Endothelial cell of umbilical vein (primary cell): ENCODE measurements around the gene DAGLB. TPM values are rescaled to one million over a fixed set of nuclear protein-coding genes. Genes with fewer than 3 reads are reported as not detected.

ENCODE experiments used
- BruUV-seq: library from RNA; stranded (reverse); fragments of 400-500 nt; replicated peaks from 2 replicates; lab custom pipeline; 2021; lab: Mats Ljungman, UMichigan
- CTCF ChIA-PET: fragments of 300-600, 350-600 bp; sonication (Branson Sonifier 250); formaldehyde crosslinking; loops from one replicate; lab custom pipeline; 2021; ENCODE audit warnings: antibody characterized with exemption, inconsistent platforms; lab: Charles Lee
- POLR2A ChIA-PET: fragments of 300-600, 350-600 bp; sonication (Branson Sonifier 250); formaldehyde crosslinking; loops from one replicate; lab custom pipeline; 2021; ENCODE audit warnings: antibody characterized with exemption, inconsistent platforms; lab: Charles Lee
- DNase-seq: peaks from one replicate; pipeline ENCODE4 v3.0.0-alpha.2; 2011; ENCODE audit warnings: low read depth, low spot score
- FAIRE-seq: peaks from 2 replicates; lab custom pipeline; 2011; peaks lifted over from hg19 to GRCh38; lab: Jason Lieb, UNC
- H2AFZ ChIP-seq: 2 replicates; pipeline ENCODE4 v1.6.0; 2012; ENCODE audit warnings: low read depth, low read length, control low read depth, inconsistent platforms
- H3K27ac ChIP-seq: 2 replicates; pipeline ENCODE4 v1.5.1; 2011; ENCODE audit warnings: low read depth, mild to moderate bottlenecking, control low read depth, low read length, moderate library complexity; ENCODE audit not compliant: insufficient read depth
- H3K27me3 ChIP-seq, 2 experiments: 2 replicates each; pipeline versions ENCODE4 v1.6.0 to v1.6.1; 2011; ENCODE audit warnings: low read length in 2 of 2, mixed read lengths in 1 of 2; ENCODE audit not compliant: control insufficient read depth in 2 of 2, insufficient read depth in 2 of 2
- H3K36me3 ChIP-seq, 2 experiments: 2 replicates in 1 of 2; 3 replicates in 1 of 2; pipeline ENCODE4 v1.5.1; 2011; ENCODE audit warnings: low read length in 2 of 2, mild to moderate bottlenecking in 1 of 2, moderate library complexity in 1 of 2; ENCODE audit not compliant: control insufficient read depth in 2 of 2, insufficient read depth in 2 of 2; ENCODE audit errors: extremely low read depth in 1 of 2
- H3K4me1 ChIP-seq: 3 replicates; pipeline ENCODE4 v1.5.1; 2011; ENCODE audit warnings: mild to moderate bottlenecking, low read length; ENCODE audit not compliant: control insufficient read depth, insufficient read depth; ENCODE audit errors: extremely low read depth
- H3K4me2 ChIP-seq: 2 replicates; pipeline ENCODE4 v1.6.1; 2011; ENCODE audit warnings: low read length, control low read depth, mixed read lengths; ENCODE audit not compliant: insufficient read depth
- H3K4me3 ChIP-seq, 3 experiments: fragments of 200-600 bp in 1 of 3; sonication (generic), shearing (Covaris generic) in 1 of 3; replicated peaks in 1 of 3; 2 replicates each; pipeline ENCODE4 v1.5.1; 2011 to 2016; ENCODE audit warnings: control low read depth in 3 of 3, low read length in 3 of 3, mild to moderate bottlenecking in 2 of 3, inconsistent platforms in 1 of 3, low read depth in 1 of 3, moderate library complexity in 1 of 3; ENCODE audit not compliant: insufficient read depth in 1 of 3
- H3K79me2 ChIP-seq: 2 replicates; pipeline ENCODE4 v1.6.0; 2012; ENCODE audit warnings: low read length, inconsistent platforms; ENCODE audit not compliant: control insufficient read depth, insufficient read depth
- H3K9ac ChIP-seq: replicated peaks from 2 replicates; pipeline ENCODE3; 2011; ENCODE audit warnings: low read length, control low read depth; ENCODE audit not compliant: insufficient read depth; ENCODE audit errors: extremely low read depth
- H3K9me1 ChIP-seq: replicated peaks from 3 replicates; pipeline ENCODE4 v1.6.0; 2011; ENCODE audit warnings: mild to moderate bottlenecking, low read length; ENCODE audit not compliant: control insufficient read depth, insufficient read depth; ENCODE audit errors: extremely low read depth
- H3K9me3 ChIP-seq: replicated peaks from 2 replicates; pipeline ENCODE4 v1.5.1; 2012; ENCODE audit warnings: low read length, inconsistent platforms; ENCODE audit not compliant: control insufficient read depth, insufficient read depth
- H4K20me1 ChIP-seq: replicated peaks from 2 replicates; pipeline ENCODE3; 2011; ENCODE audit warnings: mild to moderate bottlenecking, low read length; ENCODE audit not compliant: control insufficient read depth, insufficient read depth; ENCODE audit errors: extremely low read depth
- FOS ChIP-seq: IDR thresholded peaks from 2 replicates; pipeline ENCODE4 v1.6.1; 2011; ENCODE audit warnings: mild to moderate bottlenecking, low read length, moderate library complexity, borderline replicate concordance; ENCODE audit not compliant: insufficient read depth
- GATA2 ChIP-seq: IDR thresholded peaks from 2 replicates; pipeline ENCODE4 v1.7.0; 2011; ENCODE audit warnings: low read depth, mild to moderate bottlenecking, moderate library complexity, mixed read lengths, low read length; ENCODE audit not compliant: insufficient read length, insufficient read depth
- JUN ChIP-seq: IDR thresholded peaks from 2 replicates; pipeline ENCODE4 v1.6.1; 2011; ENCODE audit warnings: borderline replicate concordance, low read depth; ENCODE audit not compliant: insufficient read length, insufficient read depth
- POLR2AphosphoS5 ChIP-seq: IDR thresholded peaks from 2 replicates; pipeline ENCODE4 v1.6.1; 2012; ENCODE audit warnings: low read depth, mild to moderate bottlenecking, control low read depth, low read length, moderate library complexity; ENCODE audit not compliant: insufficient read depth
- dilution Hi-C: fragments of 300-500 bp; cut with MboI; formaldehyde crosslinking; loops from one replicate; pipeline ENCODE4 v1.15.0; 2019; ENCODE audit warnings: low sequenced_read_pairs; ENCODE audit not compliant: extremely low pct_ligation_motif_present
- intact Hi-C: fragments of 100-400 bp; cut with micrococcal nuclease; formaldehyde crosslinking; loops from one replicate; pipeline ENCODE4 v1.10.0; 2022
- polyA plus RNA-seq, 4 experiments: library from polyadenylated mRNA; depleted of rRNA in 3 of 4; stranded (reverse) in 3 of 4; unstranded in 1 of 4; fragments of >200 nt; gene quantifications; 2 replicates each; pipeline versions ENCODE4 v1.2.1 to v1.2.3, GENCODE V29; 2011 to 2012; ENCODE audit warnings: missing spikeins in 1 of 4
- total RNA-seq: library from RNA; stranded (reverse); gene quantifications from 2 replicates; pipeline ENCODE4 v1.2.3, GENCODE V29; 2021
- TF ChIP-seq, protein P1 (sequence below), 2 donors: IDR thresholded peaks; 1 replicate in 1 of 2; 2 replicates in 1 of 2; pipeline ENCODE4 v1.5.1; 2011; ENCODE audit warnings: low read length in 2 of 2, mild to moderate bottlenecking in 2 of 2, moderate library complexity in 2 of 2, control low read depth in 1 of 2, inconsistent platforms in 1 of 2, low read depth in 1 of 2; ENCODE audit not compliant: insufficient read depth in 1 of 2; ENCODE audit errors: extremely low read depth in 1 of 2

The DAGLB gene
- total and polyA plus RNA-seq, 2 donors (not counting 3 experiments of a cell fraction or from before 2014, with no cell fraction given): 28.2 to 48.2 TPM

- Histone ChIP-seq H3K4me3 (no peak overlapping the region), H3K9me1 (no peaks in the 10 kb centered on the region), H3K27ac (peak overlapping the region; percentile 76), H3K4me2 (no peak overlapping the region), H3K36me3 (peaks cover 6 to 7% of the 10 kb centered on the region in 2 experiments), H2AFZ (no peak overlapping the region), H4K20me1 (no peaks in the 10 kb centered on the region), H3K9ac (no peak overlapping the region), H3K9me3 (no peaks in the 10 kb centered on the region), H3K79me2 (peaks cover 53% of the 10 kb centered on the region), H3K4me1 (peaks cover 17% of the 10 kb centered on the region), H3K27me3 (no peaks in the 10 kb centered on the region)
- DNase-seq: peak; percentile 46
- ChIA-PET CTCF (interaction anchor here (1.1 kb wide), 1 partner anchor 10 kb away, joined by 8 read pairs; no protein-coding TSS in a partner anchor), POLR2A (no interaction called here)
- intact Hi-C loops: no loop called here
- BruUV-seq: TSS peak; percentile 5
- peak; percentile 25 for TF ChIP-seq POLR2AphosphoS5
- peak; percentile 63 for TF ChIP-seq JUN
- no peak for TF ChIP-seq GATA2
- TF ChIP-seq FOS: peak; percentile 86
- dilution Hi-C loops: no loop called here
- peak; percentile 86 for FAIRE-seq
These were observed 4.3 kb downstream of the DAGLB start for GRCh38 chr7:6443372-6443941.

- Histone ChIP-seq H3K79me2 (peaks cover 56% of the 10 kb centered on the region), H2AFZ (no peak overlapping the region), H3K4me3 (no peak overlapping the region), H3K9me3 (no peaks in the 10 kb centered on the region), H3K9me1 (no peaks in the 10 kb centered on the region), H3K27me3 (no peaks in the 10 kb centered on the region), H3K27ac (no peak overlapping the region), H4K20me1 (no peaks in the 10 kb centered on the region), H3K36me3 (peaks cover 6 to 7% of the 10 kb centered on the region in 2 experiments), H3K4me2 (no peak overlapping the region), H3K4me1 (peaks cover 18% of the 10 kb centered on the region), H3K9ac (no peak overlapping the region)
- no peak for FAIRE-seq
- ChIA-PET POLR2A (no interaction called here), CTCF (no interaction called here)
- intact Hi-C loops (no loop called here), dilution Hi-C loops (no loop called here)
- DNase-seq: no peak
- TF ChIP-seq, protein P1, sequence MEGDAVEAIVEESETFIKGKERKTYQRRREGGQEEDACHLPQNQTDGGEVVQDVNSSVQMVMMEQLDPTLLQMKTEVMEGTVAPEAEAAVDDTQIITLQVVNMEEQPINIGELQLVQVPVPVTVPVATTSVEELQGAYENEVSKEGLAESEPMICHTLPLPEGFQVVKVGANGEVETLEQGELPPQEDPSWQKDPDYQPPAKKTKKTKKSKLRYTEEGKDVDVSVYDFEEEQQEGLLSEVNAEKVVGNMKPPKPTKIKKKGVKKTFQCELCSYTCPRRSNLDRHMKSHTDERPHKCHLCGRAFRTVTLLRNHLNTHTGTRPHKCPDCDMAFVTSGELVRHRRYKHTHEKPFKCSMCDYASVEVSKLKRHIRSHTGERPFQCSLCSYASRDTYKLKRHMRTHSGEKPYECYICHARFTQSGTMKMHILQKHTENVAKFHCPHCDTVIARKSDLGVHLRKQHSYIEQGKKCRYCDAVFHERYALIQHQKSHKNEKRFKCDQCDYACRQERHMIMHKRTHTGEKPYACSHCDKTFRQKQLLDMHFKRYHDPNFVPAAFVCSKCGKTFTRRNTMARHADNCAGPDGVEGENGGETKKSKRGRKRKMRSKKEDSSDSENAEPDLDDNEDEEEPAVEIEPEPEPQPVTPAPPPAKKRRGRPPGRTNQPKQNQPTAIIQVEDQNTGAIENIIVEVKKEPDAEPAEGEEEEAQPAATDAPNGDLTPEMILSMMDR (IDR thresholded peaks at IDR 0.05; ENCODE audit: extremely low read depth in 1 of 2, insufficient read depth in 1 of 2, low read depth in 1 of 2, low read length in 2 of 2): no peak
- BruUV-seq: no TSS peak
These were observed 5.6 kb downstream of the DAGLB start for GRCh38 chr7:6442114-6442513.
